K562 (cell line): ENCODE data around the gene ANAPC5. TPM values are rescaled to one million over a fixed set of nuclear protein-coding genes. Genes with fewer than 3 reads are reported as not detected.

ENCODE experiments used
- ARNT ChIP-seq, 2 experiments: fragments of 450-650 bp; IDR thresholded peaks; 2 replicates each; pipeline ENCODE4 v1.6.1; 2016; ENCODE audit warnings: mild to moderate bottlenecking in 1 of 2
- ATF1 ChIP-seq, 2 experiments: fragments of 450-650 bp in 1 of 2; IDR thresholded peaks; 2 replicates each; pipeline ENCODE4 v1.6.1; 2016; ENCODE audit warnings: missing compliant biosample characterization in 1 of 2, missing genetic modification characterization in 1 of 2
- CXXC5 ChIP-seq: fragments of 250-450 bp; sonication (Bioruptor Pico); IDR thresholded peaks from 2 replicates; pipeline ENCODE4 v1.8.0; 2022; ENCODE audit warnings: inconsistent platforms, mild to moderate bottlenecking, moderate library complexity
- DIDO1 ChIP-seq: fragments of 450-650 bp; IDR thresholded peaks from 2 replicates; pipeline ENCODE4 v1.6.1; 2016; ENCODE audit warnings: low read depth, missing biosample characterization, missing genetic modification characterization
- FIP1L1 ChIP-seq: fragments of 200-400 bp; formaldehyde crosslinking; IDR thresholded peaks from 2 replicates; pipeline ENCODE4 v1.6.1; 2018; ENCODE audit warnings: mild to moderate bottlenecking, low read depth, low read length; ENCODE audit not compliant: poor library complexity, severe bottlenecking
- FOXK1 ChIP-seq: sonication (generic); formaldehyde crosslinking; IDR thresholded peaks from 2 replicates; pipeline ENCODE4 v1.8.0; 2022; ENCODE audit warnings: missing genetic modification reagents, mild to moderate bottlenecking, borderline replicate concordance
- KLF10 ChIP-seq: fragments of 250-450 bp; sonication (Bioruptor Pico); IDR thresholded peaks from 2 replicates; pipeline ENCODE4 v1.6.1; 2021; ENCODE audit warnings: matching md5 sums
- MNT ChIP-seq, 2 experiments: fragments of 450-650 bp; conservative IDR thresholded peaks; 2 replicates each; pipeline ENCODE4 v1.6.1; 2017; ENCODE audit warnings: mild to moderate bottlenecking in 2 of 2, moderate library complexity in 2 of 2
- PHTF2 ChIP-seq: fragments of 250-450 bp; sonication (Bioruptor Pico); IDR thresholded peaks from 2 replicates; pipeline ENCODE4 v1.5.0; 2021; ENCODE audit warnings: mild to moderate bottlenecking
- RBM39 ChIP-seq: fragments of 200-400 bp; formaldehyde crosslinking; optimal IDR thresholded peaks from 2 replicates; pipeline ENCODE3; 2018; ENCODE audit warnings: low read depth, low read length
- SMC3 ChIP-seq: conservative IDR thresholded peaks from 2 replicates; pipeline ENCODE4 v1.6.1; 2011; ENCODE audit warnings: low read depth, low read length, improper control_type of control experiment; ENCODE audit not compliant: insufficient read depth
- SP2 ChIP-seq: IDR thresholded peaks from 2 replicates; pipeline ENCODE4 v1.6.1; 2011; ENCODE audit warnings: mild to moderate bottlenecking, low read depth, low read length, moderate library complexity; ENCODE audit not compliant: poor library complexity, severe bottlenecking; ENCODE audit errors: extremely low read depth
- TAL1 ChIP-seq: fragments of 450-650 bp; IDR thresholded peaks from 2 replicates; pipeline ENCODE4 v1.6.1; 2016; ENCODE audit warnings: mild to moderate bottlenecking
- ZBTB40 ChIP-seq, 2 experiments: fragments of 450-650 bp in 1 of 2; sonication (generic) in 1 of 2; formaldehyde crosslinking in 1 of 2; IDR thresholded peaks; 2 replicates each; pipeline versions ENCODE4 v1.7.1 to v1.9.0; 2016 to 2022; ENCODE audit warnings: inconsistent platforms in 1 of 2, mild to moderate bottlenecking in 1 of 2, missing genetic modification reagents in 1 of 2
- ZC3H11A ChIP-seq: IDR thresholded peaks from 2 replicates; pipeline ENCODE4 v1.6.1; 2012; ENCODE audit warnings: low read depth, low read length, improper control_type of control experiment
- ZNF316 ChIP-seq: fragments of 450-650 bp; IDR thresholded peaks from 2 replicates; pipeline ENCODE4 v1.6.1; 2016
- polyA plus RNA-seq, 8 experiments: library from polyadenylated mRNA; depleted of rRNA in 4 of 8; stranded (reverse) in 5 of 8; unstranded in 3 of 8; fragments of >200 nt; fragmentation: Nextera tagmentation in 2 of 8; fragmentation: Illumina TruSeq in 1 of 8; extraction: Ambion mirVana in 2 of 8; extraction: Trizol in 1 of 8; gene quantifications; 2 replicates each; pipeline versions ENCODE4 v1.2.1 to v1.2.3, GENCODE V29; 2011 to 2014; ENCODE audit warnings: inconsistent platforms in 1 of 8, missing spikeins in 1 of 8
- total RNA-seq, 7 experiments: library from RNA; depleted of rRNA in 6 of 7; stranded (reverse); fragments of >200 nt in 6 of 7; fragmentation: Illumina TruSeq in 2 of 7; extraction: Trizol in 2 of 7; gene quantifications; 2 replicates each; pipeline versions ENCODE4 v1.2.1 to v1.2.3, GENCODE V29; 2011 to 2021; ENCODE audit warnings: low replicate concordance in 1 of 7

Gene ANAPC5
- total and polyA plus RNA-seq, 9 of the 15 experiments (the other 6 are each of a cell fraction or from before 2014, with no cell fraction given), result 136 to 315 (median 197) TPM

GRCh38 chr12:121351820-121352681, at the start of gene ANAPC5 (continued):
- TF ChIP-seq ZBTB40 (IDR thresholded peaks at IDR 0.05), result peak; percentile 98
- TF ChIP-seq ZBTB40 (CRISPR knock-in tag; IDR thresholded peaks at IDR 0.05), result no peak
- peak; percentile 25 to 81; a peak in 2 of 4 replicates for TF ChIP-seq ARNT (IDR thresholded peaks at IDR 0.05)
- peak; percentile 94 to 97 for TF ChIP-seq MNT (conservative IDR thresholded peaks at IDR 0.05)
- TF ChIP-seq ATF1 (CRISPR knock-in tag; IDR thresholded peaks at IDR 0.05), result peak; percentile 46
- TF ChIP-seq ATF1 (tag; IDR thresholded peaks at IDR 0.05), result peak; percentile 94
- 0 out of 2 replicates have a peak, but pooled peaks have one; percentile 36 for TF ChIP-seq ZC3H11A
- TF ChIP-seq SP2, result peak; percentile 17
- TF ChIP-seq KLF10 (CRISPR knock-in tag), result no peak
- no peak for TF ChIP-seq PHTF2 (CRISPR knock-in tag)
- no peak for TF ChIP-seq FIP1L1
- no peak for TF ChIP-seq SMC3
- peak; percentile 96 for TF ChIP-seq CXXC5 (CRISPR knock-in tag)
- TF ChIP-seq TAL1, result no peak
- TF ChIP-seq DIDO1 (tag), result peak; percentile 98
- TF ChIP-seq RBM39, result no peak
- TF ChIP-seq ZNF316, result no peak
- TF ChIP-seq FOXK1, result no peak
